IPS-18a (cell line): ENCODE results near the gene TBL3.

Experiments used
- H3K27ac ChIP-seq: one replicate; pipeline ENCODE4 v1.5.1; 2013; ENCODE audit warnings: low read length
- H3K27me3 ChIP-seq: one replicate; pipeline ENCODE4 v1.6.1; 2013; ENCODE audit warnings: mild to moderate bottlenecking, low read length; ENCODE audit not compliant: control insufficient read depth, insufficient read depth
- H3K36me3 ChIP-seq: one replicate; pipeline ENCODE4 v1.6.1; 2013; ENCODE audit warnings: low read depth, low read length; ENCODE audit not compliant: control insufficient read depth
- H3K4me1 ChIP-seq: one replicate; pipeline ENCODE4 v1.6.1; 2013; ENCODE audit warnings: low read depth, low read length; ENCODE audit not compliant: control insufficient read depth
- H3K4me3 ChIP-seq: one replicate; pipeline ENCODE4 v1.5.1; 2013; ENCODE audit warnings: low read length
- H3K9ac ChIP-seq: one replicate; pipeline ENCODE4 v1.6.1; 2013; ENCODE audit warnings: mild to moderate bottlenecking, low read length, moderate library complexity
- H3K9me3 ChIP-seq: one replicate; pipeline ENCODE4 v1.6.1; 2013; ENCODE audit warnings: low read depth, low read length; ENCODE audit not compliant: control insufficient read depth

TBL3 gene

DNA sequence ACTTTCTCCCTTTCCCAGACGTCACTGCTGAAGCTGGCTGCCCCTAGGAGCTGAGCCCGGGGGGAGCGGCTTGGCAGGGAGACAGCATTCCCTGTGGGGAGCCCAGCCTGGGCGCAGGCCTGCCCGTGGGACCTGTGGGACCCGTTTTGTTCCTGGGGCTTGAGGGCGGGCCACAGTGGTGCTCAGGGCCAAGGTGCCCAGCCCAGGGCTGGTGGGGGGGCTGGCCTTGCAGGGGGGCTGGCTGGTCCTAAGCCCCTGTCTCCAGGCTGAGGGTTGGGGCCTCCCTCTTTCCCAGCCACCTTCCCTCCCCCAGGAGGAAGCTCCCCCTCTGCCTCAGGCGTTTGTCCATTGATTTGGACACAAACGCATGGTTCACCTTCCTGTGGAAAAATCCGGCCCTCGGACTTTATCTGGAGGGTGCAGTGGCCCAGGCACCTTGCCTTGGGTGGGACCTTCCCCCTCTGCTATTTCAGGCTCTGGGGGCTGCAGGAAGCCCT is 59.3 kb downstream of the TBL3 start:
- no peaks in the 10 kb centered on the region for H3K9me3 ChIP-seq
- H3K9ac ChIP-seq, result no peak overlapping the region
- H3K4me1 ChIP-seq, result no peaks in the 10 kb centered on the region
- no peaks in the 10 kb centered on the region for H3K36me3 ChIP-seq
- H3K4me3 ChIP-seq, result no peak overlapping the region
- no peak overlapping the region for H3K27ac ChIP-seq
- peaks cover 22% of the 10 kb centered on the region for H3K27me3 ChIP-seq
